ENCODE data around the gene SERPINA3.

Gene SERPINA3

GRCh38 chr14:94671870-94672444 lies 59.8 kb downstream of the SERPINA3 start:
- no peak for TF ChIP-seq POU2F2 (IDR thresholded peaks at IDR 0.05; ENCODE audit: low read depth, low read length)
- no peak for TF ChIP-seq SPI1 (IDR thresholded peaks at IDR 0.05; ENCODE audit: low read depth, low read length)
- TF ChIP-seq PAX5 (IDR thresholded peaks at IDR 0.05; ENCODE audit: insufficient read depth, low read length, severe bottlenecking): no peak
- no peak for TF ChIP-seq POLR2A (IDR thresholded peaks at IDR 0.05; ENCODE audit: low read depth, low read length)
- TF ChIP-seq POLR2AphosphoS5 (IDR thresholded peaks at IDR 0.05; ENCODE audit: low read depth, low read length): no peak
- DNase-seq (ENCODE audit: insufficient read length, low spot score) (no peak), FAIRE-seq (no peak)

GRCh38 chr14:94673071-94673470 lies 60.9 kb downstream of the SERPINA3 start:
- DNase-seq (ENCODE audit: insufficient read length, low spot score): no peak
- no peak for FAIRE-seq
- TF ChIP-seq PAX5 (IDR thresholded peaks at IDR 0.05; ENCODE audit: insufficient read depth, low read length, severe bottlenecking): no peak
- TF ChIP-seq TAF1 (IDR thresholded peaks at IDR 0.05; ENCODE audit: low read depth, low read length): no peak
- no peak for TF ChIP-seq POLR2AphosphoS5 (IDR thresholded peaks at IDR 0.05; ENCODE audit: low read depth, low read length)
- no peak for TF ChIP-seq POLR2A (IDR thresholded peaks at IDR 0.05; ENCODE audit: low read depth, low read length)
- no peak for TF ChIP-seq SPI1 (IDR thresholded peaks at IDR 0.05; ENCODE audit: low read depth, low read length)
- no peak for TF ChIP-seq POU2F2 (IDR thresholded peaks at IDR 0.05; ENCODE audit: low read depth, low read length)
